ENCODE results near the gene ZNF441.
A peak's percentile ranks its signal among the peaks of the same experiment; 100 is the strongest.
"Not testable (repeated sequence)": the region's sequence is repeated elsewhere in the genome, so short reads cannot be mapped to it uniquely, and the experiment has no call there.

Gene ZNF441

DNA sequence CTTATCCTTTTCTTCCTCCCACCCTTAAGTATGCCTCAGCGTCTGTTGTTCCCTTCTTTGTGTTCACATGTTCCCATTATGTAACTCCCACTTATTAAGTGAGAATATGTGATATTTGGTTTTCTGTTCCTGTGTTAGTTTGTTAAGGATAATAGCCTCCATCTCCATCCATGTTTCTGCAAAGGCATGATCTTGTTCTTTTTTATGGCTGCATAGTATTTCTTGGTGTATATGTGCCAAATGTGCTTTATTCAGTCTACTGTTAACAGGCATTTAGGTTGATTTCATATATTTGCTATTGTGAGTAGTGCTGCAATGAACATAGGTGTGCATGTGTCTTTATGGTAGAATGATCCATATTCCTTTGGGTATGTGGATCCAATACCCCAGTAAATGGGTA lies 3.2 kb upstream of the ZNF441 start:
- H3K4me3 ChIP-seq (ENCODE audit: low read depth, low read length) = no peak overlapping the region
- TF ChIP-seq, protein P1, sequence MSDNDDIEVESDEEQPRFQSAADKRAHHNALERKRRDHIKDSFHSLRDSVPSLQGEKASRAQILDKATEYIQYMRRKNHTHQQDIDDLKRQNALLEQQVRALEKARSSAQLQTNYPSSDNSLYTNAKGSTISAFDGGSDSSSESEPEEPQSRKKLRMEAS (IDR thresholded peaks at IDR 0.05; ENCODE audit: low read depth, low read length) = no peak
- TF ChIP-seq POLR2A (IDR thresholded peaks at IDR 0.05; ENCODE audit: extremely low read depth, insufficient read length) = no peak
- TF ChIP-seq MYC (IDR thresholded peaks at IDR 0.05; ENCODE audit: low read depth, low read length) = no peak
- TF ChIP-seq, protein P2, sequence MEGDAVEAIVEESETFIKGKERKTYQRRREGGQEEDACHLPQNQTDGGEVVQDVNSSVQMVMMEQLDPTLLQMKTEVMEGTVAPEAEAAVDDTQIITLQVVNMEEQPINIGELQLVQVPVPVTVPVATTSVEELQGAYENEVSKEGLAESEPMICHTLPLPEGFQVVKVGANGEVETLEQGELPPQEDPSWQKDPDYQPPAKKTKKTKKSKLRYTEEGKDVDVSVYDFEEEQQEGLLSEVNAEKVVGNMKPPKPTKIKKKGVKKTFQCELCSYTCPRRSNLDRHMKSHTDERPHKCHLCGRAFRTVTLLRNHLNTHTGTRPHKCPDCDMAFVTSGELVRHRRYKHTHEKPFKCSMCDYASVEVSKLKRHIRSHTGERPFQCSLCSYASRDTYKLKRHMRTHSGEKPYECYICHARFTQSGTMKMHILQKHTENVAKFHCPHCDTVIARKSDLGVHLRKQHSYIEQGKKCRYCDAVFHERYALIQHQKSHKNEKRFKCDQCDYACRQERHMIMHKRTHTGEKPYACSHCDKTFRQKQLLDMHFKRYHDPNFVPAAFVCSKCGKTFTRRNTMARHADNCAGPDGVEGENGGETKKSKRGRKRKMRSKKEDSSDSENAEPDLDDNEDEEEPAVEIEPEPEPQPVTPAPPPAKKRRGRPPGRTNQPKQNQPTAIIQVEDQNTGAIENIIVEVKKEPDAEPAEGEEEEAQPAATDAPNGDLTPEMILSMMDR (IDR thresholded peaks at IDR 0.05; ENCODE audit: low read depth, low read length) = no peak
- DNase-seq (ENCODE audit: low read depth) = no peak

DNA sequence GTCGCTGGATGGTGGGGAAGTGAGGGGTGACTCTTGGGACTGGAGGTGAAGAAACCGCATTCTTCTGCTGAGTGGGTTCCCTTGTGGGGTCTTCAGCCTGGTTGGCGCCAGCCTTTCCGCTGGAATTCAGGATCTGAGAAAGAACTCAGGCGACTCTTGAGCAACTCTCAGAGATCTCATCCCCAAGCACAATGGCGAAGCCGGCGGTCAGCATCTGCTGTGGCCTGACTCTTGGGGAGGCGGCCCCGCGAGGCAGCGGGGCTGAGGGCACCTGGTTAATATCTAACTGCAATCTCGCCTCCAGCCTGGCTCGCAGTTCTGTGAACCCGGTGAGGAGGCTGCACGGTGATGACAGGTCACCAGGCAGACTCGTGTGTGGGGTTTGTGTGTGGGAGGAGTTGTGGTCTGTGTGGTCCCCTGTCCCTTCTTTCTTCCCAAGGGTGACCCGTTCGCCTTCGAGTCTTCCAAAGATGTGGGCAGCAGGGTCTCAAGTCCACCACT lies 883 bp downstream of the ZNF441 start:
- TF ChIP-seq, protein P2 (IDR thresholded peaks at IDR 0.05; ENCODE audit: low read depth, low read length) = no peak
- TF ChIP-seq, protein P1 (IDR thresholded peaks at IDR 0.05; ENCODE audit: low read depth, low read length) = 0 out of 2 replicates have a peak, but pooled peaks have one; percentile 28
- no peak for TF ChIP-seq POLR2A (IDR thresholded peaks at IDR 0.05; ENCODE audit: extremely low read depth, insufficient read length)
- DNase-seq (ENCODE audit: low read depth) = peak; percentile 53
- H3K4me3 ChIP-seq (ENCODE audit: low read depth, low read length) = peak overlapping the region; percentile 69

DNA sequence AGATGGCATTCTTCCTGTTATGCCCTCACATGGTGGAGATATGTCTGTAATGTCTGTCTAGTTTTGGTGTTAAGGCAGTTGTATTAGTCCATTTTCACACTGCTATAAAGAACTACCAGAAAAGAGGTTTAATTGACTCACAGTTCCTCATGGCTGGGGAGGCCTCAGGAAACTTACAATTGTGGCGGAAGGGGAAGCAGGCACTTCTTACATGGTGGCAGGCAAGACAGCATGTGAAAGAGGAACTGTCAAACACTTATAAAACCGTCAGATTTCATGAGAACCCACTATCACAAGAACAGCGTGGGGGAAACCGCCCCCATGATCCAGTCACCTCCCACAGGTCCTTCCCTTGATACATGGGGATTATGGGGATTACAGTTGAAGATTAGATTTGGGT lies 3.2 kb downstream of the ZNF441 start:
- H3K4me3 ChIP-seq (ENCODE audit: low read depth, low read length) = no peak overlapping the region
- TF ChIP-seq, protein P2 (IDR thresholded peaks at IDR 0.05; ENCODE audit: low read depth, low read length) = no peak
- TF ChIP-seq, protein P1 (IDR thresholded peaks at IDR 0.05; ENCODE audit: low read depth, low read length) = no peak
- TF ChIP-seq POLR2A (IDR thresholded peaks at IDR 0.05; ENCODE audit: extremely low read depth, insufficient read length) (no peak), MYC (IDR thresholded peaks at IDR 0.05; ENCODE audit: low read depth, low read length) (no peak)
- peak; percentile 30 for DNase-seq (ENCODE audit: low read depth)

DNA sequence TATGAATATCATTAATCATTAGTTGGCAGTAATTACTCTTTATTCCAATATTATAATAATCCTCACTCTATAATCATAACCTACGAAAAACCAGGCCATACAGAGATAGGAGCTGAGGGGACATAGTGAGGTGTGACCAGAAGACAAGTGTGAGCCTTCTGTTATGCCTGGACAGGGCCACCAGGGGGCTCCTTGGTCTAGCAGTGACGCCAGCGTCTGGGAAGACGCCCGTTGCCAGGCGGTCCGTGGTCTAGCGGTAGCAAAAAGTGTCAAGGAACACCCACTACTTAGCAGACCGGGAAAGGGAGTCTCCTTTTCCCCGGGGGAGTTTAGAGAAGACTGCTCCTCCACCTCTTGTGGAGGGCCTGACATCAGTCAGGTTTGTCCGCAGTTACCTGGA lies 4.7 kb downstream of the ZNF441 start:
- DNase-seq (ENCODE audit: low read depth) = peak; percentile 10
- H3K4me3 ChIP-seq (ENCODE audit: low read depth, low read length) = not testable (repeated sequence)
- TF ChIP-seq, protein P2 (IDR thresholded peaks at IDR 0.05; ENCODE audit: low read depth, low read length) = peak; percentile 29

DNA sequence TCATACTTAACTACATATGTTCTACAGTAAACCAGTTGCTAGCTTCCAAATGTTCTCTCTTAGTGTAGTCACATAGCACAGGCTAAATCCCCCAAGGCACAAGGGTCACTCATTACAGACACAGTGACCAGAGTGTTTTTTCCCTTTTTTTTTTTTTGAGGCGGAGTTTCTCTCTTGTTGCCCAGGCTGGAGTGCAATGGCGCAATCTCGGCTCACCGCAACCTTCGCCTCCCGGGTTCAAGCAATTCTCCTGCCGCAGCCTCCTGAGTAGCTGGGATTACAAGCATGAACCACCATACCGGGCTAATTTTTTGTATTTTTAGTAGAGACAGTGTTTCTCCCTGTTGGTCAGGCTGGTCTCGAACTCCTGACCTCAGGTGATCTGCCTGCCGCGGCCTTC lies 9.9 kb downstream of the ZNF441 start:
- not testable (repeated sequence) for H3K4me3 ChIP-seq (ENCODE audit: low read depth, low read length); DNase-seq (ENCODE audit: low read depth)

DNA sequence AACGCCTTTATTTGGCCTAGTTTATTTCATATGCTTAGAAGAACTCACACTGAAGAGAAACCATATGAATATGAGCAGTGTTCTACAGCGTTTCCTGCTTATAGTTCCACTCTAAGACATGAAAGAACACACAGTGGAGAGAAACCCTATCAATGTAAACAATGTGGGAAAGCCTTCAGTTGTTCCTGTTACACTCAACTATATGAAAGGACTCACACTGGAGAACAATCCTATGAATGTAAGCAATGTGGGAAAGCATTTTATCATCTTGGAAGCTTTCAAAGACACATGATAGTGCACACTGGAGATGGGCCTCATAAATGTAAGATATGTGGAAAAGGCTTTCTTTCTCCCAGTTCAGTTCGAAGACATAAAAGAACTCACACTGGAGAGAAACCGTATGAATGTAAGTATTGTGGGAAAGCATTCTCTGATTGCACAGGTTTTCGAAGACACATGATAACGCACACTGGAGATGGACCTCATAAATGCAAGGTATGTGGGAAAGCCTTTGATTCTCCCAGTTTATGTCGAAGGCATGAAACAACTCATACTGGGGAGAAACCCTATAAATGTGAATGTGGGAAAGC lies 13.7 kb downstream of the ZNF441 start:
- H3K4me3 ChIP-seq (ENCODE audit: low read depth, low read length) = no peak overlapping the region
- TF ChIP-seq, protein P1 (IDR thresholded peaks at IDR 0.05; ENCODE audit: low read depth, low read length) = no peak
- TF ChIP-seq POLR2A (IDR thresholded peaks at IDR 0.05; ENCODE audit: extremely low read depth, insufficient read length) (no peak), MYC (IDR thresholded peaks at IDR 0.05; ENCODE audit: low read depth, low read length) (no peak)
- TF ChIP-seq, protein P2 (IDR thresholded peaks at IDR 0.05; ENCODE audit: low read depth, low read length) = no peak
- DNase-seq (ENCODE audit: low read depth) = no peak

Measured in NB4 (cell line).